ENCODE results near the gene CCDC175.

CCDC175 gene

GRCh38 chr14:59541731-59542130, 34.9 kb downstream of the CCDC175 start:
- intact Hi-C loops (cut with DNase I) = no loop called here
- no peak for DNase-seq

- no peak for DNase-seq
- intact Hi-C loops (cut with DNase I) = no loop called here
These were observed 35.8 kb downstream of the CCDC175 start for GRCh38 chr14:59540852-59541251.

GRCh38 chr14:59538936-59539335, 37.7 kb downstream of the CCDC175 start:
- intact Hi-C loops (cut with DNase I) = no loop called here

GRCh38 chr14:59537476-59537875, 39.1 kb downstream of the CCDC175 start:
- intact Hi-C loops (cut with DNase I) = no loop called here
- no peak for DNase-seq

More at GRCh38 chr14:59538936-59539335, 37.7 kb downstream of the CCDC175 start:
- DNase-seq = no peak

- intact Hi-C loops (cut with DNase I) = no loop called here
- no peak for DNase-seq
These were observed 42.1 kb downstream of the CCDC175 start for GRCh38 chr14:59534361-59534987.

- intact Hi-C loops (cut with DNase I) = no loop called here
- no peak for DNase-seq
These were observed 44.2 kb downstream of the CCDC175 start for GRCh38 chr14:59532419-59532818.

GRCh38 chr14:59530349-59530748, 46.3 kb downstream of the CCDC175 start:
- intact Hi-C loops (cut with DNase I) = no loop called here

GRCh38 chr14:59529189-59529588, 47.4 kb downstream of the CCDC175 start:
- intact Hi-C loops (cut with DNase I) = no loop called here
- DNase-seq = no peak

More at GRCh38 chr14:59530349-59530748, 46.3 kb downstream of the CCDC175 start:
- DNase-seq = no peak

GRCh38 chr14:59520224-59520623, 56.4 kb downstream of the CCDC175 start:
- intact Hi-C loops (cut with DNase I) = no loop called here
- DNase-seq = no peak

- intact Hi-C loops (cut with DNase I) = no loop called here
- DNase-seq = peak in 2 of 10 donors; percentile 11 to 75
These were observed 64.6 kb downstream of the CCDC175 start for GRCh38 chr14:59511916-59512575.

GRCh38 chr14:59510966-59511365, 65.6 kb downstream of the CCDC175 start:
- no peak for DNase-seq

GRCh38 chr14:59510001-59510400, 66.6 kb downstream of the CCDC175 start:
- no peak for DNase-seq
- intact Hi-C loops (cut with DNase I) = no loop called here

More at GRCh38 chr14:59510966-59511365, 65.6 kb downstream of the CCDC175 start:
- intact Hi-C loops (cut with DNase I) = no loop called here

GRCh38 chr14:59509101-59509500, 67.5 kb downstream of the CCDC175 start:
- intact Hi-C loops (cut with DNase I) = loop anchor here (5.0 kb wide), 1 partner anchor 68 kb away; the partner anchor contains the start of gene CCDC175
- DNase-seq = no peak

- no peak for DNase-seq
- intact Hi-C loops (cut with DNase I) = loop anchor here (5.0 kb wide), 1 partner anchor 70 kb away; the partner anchor contains the start of gene CCDC175
These were observed 68.9 kb downstream of the CCDC175 start for GRCh38 chr14:59507752-59508103.

GRCh38 chr14:59507063-59507751, 69.4 kb downstream of the CCDC175 start:
- intact Hi-C loops (cut with DNase I) = loop anchor here (5.0 kb wide), 1 partner anchor 70 kb away; the partner anchor contains the start of gene CCDC175
- peak in 8 of 10 donors; percentile 23 to 85 (median 59) for DNase-seq

- intact Hi-C loops (cut with DNase I) = no loop called here
- DNase-seq = no peak
These were observed 73.4 kb downstream of the CCDC175 start for GRCh38 chr14:59503256-59503655.

GRCh38 chr14:59500732-59501131, 75.9 kb downstream of the CCDC175 start:
- intact Hi-C loops (cut with DNase I) = no loop called here

GRCh38 chr14:59492384-59492783, 84.2 kb downstream of the CCDC175 start:
- DNase-seq = no peak
- intact Hi-C loops (cut with DNase I) = no loop called here

More at GRCh38 chr14:59500732-59501131, 75.9 kb downstream of the CCDC175 start:
- DNase-seq = no peak

GRCh38 chr14:59490756-59491155, 85.9 kb downstream of the CCDC175 start:
- DNase-seq = no peak
- intact Hi-C loops (cut with DNase I) = no loop called here

GRCh38 chr14:59484639-59485175, 91.9 kb downstream of the CCDC175 start:
- intact Hi-C loops (cut with DNase I) = loop anchor here (2.0 kb wide), 1 partner anchor 20 kb away; the partner anchor contains the start of gene GPR135
- no peak for DNase-seq
